T-helper 17 cell (primary cell): Measurements from ENCODE around the gene ZBTB24. TPM values are rescaled to one million over a fixed set of nuclear protein-coding genes. Genes with fewer than 3 reads are reported as not detected.

ENCODE experiments used
- ATAC-seq: fragments of 150-1000 bp; cut with Tn5 transposase; 2 replicates; pipeline ENCODE4 v1.10.0; 2021; ENCODE audit warnings: mild to moderate bottlenecking, moderate library complexity
- DNase-seq, 3 donors: peaks; one replicate each; pipeline versions ENCODE4 v3.0.0 to v3.0.0-alpha.2; 2020 to 2021
- H3K9me3 ChIP-seq: one replicate; pipeline ENCODE4 v1.7.0; 2013; ENCODE audit warnings: low read length, mild to moderate bottlenecking; ENCODE audit not compliant: control insufficient read depth, poor library complexity, severe bottlenecking
- H3K27ac Mint-ChIP-seq: one replicate; pipeline ENCODE4 v1.8.0; 2022; ENCODE audit warnings: mild to moderate bottlenecking, moderate library complexity, mixed read lengths
- H3K27me3 Mint-ChIP-seq: one replicate; pipeline ENCODE4 v1.8.0; 2022; ENCODE audit warnings: mixed read lengths
- H3K36me3 Mint-ChIP-seq: one replicate; pipeline ENCODE4 v1.8.0; 2022; ENCODE audit warnings: low read depth, mixed read lengths
- H3K4me1 Mint-ChIP-seq: one replicate; pipeline ENCODE4 v1.8.0; 2022; ENCODE audit warnings: mild to moderate bottlenecking, mixed read lengths
- H3K4me3 Mint-ChIP-seq: one replicate; pipeline ENCODE4 v1.8.0; 2022; ENCODE audit warnings: mild to moderate bottlenecking, moderate library complexity, mixed read lengths
- total RNA-seq, 4 donors: library from RNA in 2 of 4; stranded (reverse) in 2 of 4; gene quantifications; one replicate each; pipeline ENCODE4 v1.2.3 and lab custom pipeline; 2022 to 2026

ZBTB24 gene
- total RNA-seq, 2 donors from 2014 or later = 14.3 to 15.3 TPM

- Mint-ChIP-seq H3K27ac (peak overlapping the region; percentile 37), H3K4me1 (peaks cover 38% of the 10 kb centered on the region), H3K4me3 (no peak overlapping the region), H3K36me3 (peaks cover 5% of the 10 kb centered on the region), H3K27me3 (no peaks in the 10 kb centered on the region)
- ATAC-seq = no peak
- DNase-seq = no peak
- H3K9me3 ChIP-seq = no peaks in the 10 kb centered on the region
Measured at GRCh38 chr6:109457562-109457996, 25.4 kb downstream of the ZBTB24 start.

- ATAC-seq = no peak
- Mint-ChIP-seq H3K4me1 (peaks cover 35% of the 10 kb centered on the region), H3K36me3 (peaks cover 1% of the 10 kb centered on the region)
Measured at GRCh38 chr6:109456710-109457561, 26.1 kb downstream of the ZBTB24 start.

GRCh38 chr6:109456111-109456583 is 26.9 kb downstream of the ZBTB24 start:
- H3K9me3 ChIP-seq = no peaks in the 10 kb centered on the region
- Mint-ChIP-seq H3K4me1 (peaks cover 37% of the 10 kb centered on the region), H3K4me3 (peak overlapping the region; percentile 99), H3K36me3 (no peaks in the 10 kb centered on the region), H3K27me3 (no peaks in the 10 kb centered on the region), H3K27ac (peak overlapping the region; percentile 37)
- no peak for ATAC-seq
- no peak for DNase-seq

More at GRCh38 chr6:109456710-109457561, 26.1 kb downstream of the ZBTB24 start:
- H3K27ac Mint-ChIP-seq = peak overlapping the region; percentile 37
- peak overlapping the region; percentile 99 for H3K4me3 Mint-ChIP-seq
- H3K9me3 ChIP-seq = no peaks in the 10 kb centered on the region
- DNase-seq = no peak
- no peaks in the 10 kb centered on the region for H3K27me3 Mint-ChIP-seq

GRCh38 chr6:109455437-109456110 is 27.4 kb downstream of the ZBTB24 start, which contains the start of gene MICAL1:
Gene MICAL1 (minus strand): TSS chr6:109455772. CDS start chr6:109454196, 1,576 bp downstream.
- Mint-ChIP-seq H3K36me3 (no peaks in the 10 kb centered on the region), H3K27me3 (no peaks in the 10 kb centered on the region), H3K27ac (peak within 1 kb of the TSS; percentile 93), H3K4me1 (peaks cover 40% of the 10 kb centered on the region), H3K4me3 (peak within 1 kb of the TSS; percentile 99)
- ATAC-seq (peak; percentile 73), DNase-seq (peak; percentile 58 to 81 (median 80))
- no peaks in the 10 kb centered on the region for H3K9me3 ChIP-seq

- H3K27ac Mint-ChIP-seq = peak overlapping the region; percentile 93
- ATAC-seq (peak; percentile 69), DNase-seq (peak; percentile 52 to 72 (median 56))
- no peaks in the 10 kb centered on the region for H3K27me3 Mint-ChIP-seq
- no peaks in the 10 kb centered on the region for H3K9me3 ChIP-seq
- H3K4me3 Mint-ChIP-seq = peak overlapping the region; percentile 99
- H3K36me3 Mint-ChIP-seq = no peaks in the 10 kb centered on the region
- H3K4me1 Mint-ChIP-seq = peaks cover 44% of the 10 kb centered on the region
Measured at GRCh38 chr6:109454496-109455436, 28.3 kb downstream of the ZBTB24 start.

- DNase-seq = no peak
- Mint-ChIP-seq H3K36me3 (no peaks in the 10 kb centered on the region), H3K27ac (peak overlapping the region; percentile 93), H3K4me1 (peaks cover 38% of the 10 kb centered on the region), H3K27me3 (no peaks in the 10 kb centered on the region), H3K4me3 (peak overlapping the region; percentile 99)
- ATAC-seq = no peak
- no peaks in the 10 kb centered on the region for H3K9me3 ChIP-seq
Measured at GRCh38 chr6:109453594-109454495, 29.2 kb downstream of the ZBTB24 start.

GRCh38 chr6:109453156-109453555 is 29.9 kb downstream of the ZBTB24 start:
- no peaks in the 10 kb centered on the region for H3K9me3 ChIP-seq
- ATAC-seq (no peak), DNase-seq (no peak)
- peaks cover 38% of the 10 kb centered on the region for H3K4me1 Mint-ChIP-seq
- H3K36me3 Mint-ChIP-seq = no peaks in the 10 kb centered on the region
- no peaks in the 10 kb centered on the region for H3K27me3 Mint-ChIP-seq
- peak overlapping the region; percentile 93 for H3K27ac Mint-ChIP-seq
- peak overlapping the region; percentile 41 for H3K4me3 Mint-ChIP-seq

- Mint-ChIP-seq H3K27ac (peak overlapping the region; percentile 93), H3K27me3 (no peaks in the 10 kb centered on the region), H3K4me3 (no peak overlapping the region), H3K4me1 (peaks cover 38% of the 10 kb centered on the region), H3K36me3 (no peaks in the 10 kb centered on the region)
- ATAC-seq = no peak
- no peaks in the 10 kb centered on the region for H3K9me3 ChIP-seq
- DNase-seq = no peak
Measured at GRCh38 chr6:109452181-109452580, 30.8 kb downstream of the ZBTB24 start.

- no peaks in the 10 kb centered on the region for H3K9me3 ChIP-seq
- Mint-ChIP-seq H3K36me3 (no peaks in the 10 kb centered on the region), H3K27ac (no peak overlapping the region), H3K27me3 (no peaks in the 10 kb centered on the region), H3K4me1 (peaks cover 35% of the 10 kb centered on the region), H3K4me3 (peak overlapping the region; percentile 36)
- ATAC-seq (no peak), DNase-seq (no peak)
Measured at GRCh38 chr6:109451376-109451775, 31.6 kb downstream of the ZBTB24 start.

GRCh38 chr6:109450801-109451200 is 32.2 kb downstream of the ZBTB24 start:
- Mint-ChIP-seq H3K27me3 (no peaks in the 10 kb centered on the region), H3K4me1 (peaks cover 35% of the 10 kb centered on the region), H3K36me3 (no peaks in the 10 kb centered on the region), H3K27ac (peak overlapping the region; percentile 92), H3K4me3 (peak overlapping the region; percentile 84)
- ATAC-seq = no peak
- DNase-seq = no peak
- H3K9me3 ChIP-seq = no peaks in the 10 kb centered on the region

- ATAC-seq = peak; percentile 36
- Mint-ChIP-seq H3K4me1 (peaks cover 38% of the 10 kb centered on the region), H3K36me3 (no peaks in the 10 kb centered on the region), H3K27ac (peak overlapping the region; percentile 92), H3K27me3 (no peaks in the 10 kb centered on the region), H3K4me3 (peak overlapping the region; percentile 84)
- DNase-seq = no peak
- H3K9me3 ChIP-seq = no peaks in the 10 kb centered on the region
Measured at GRCh38 chr6:109449795-109450673, 33.0 kb downstream of the ZBTB24 start.
